ENCODE data around the gene ACSL6.

- TF ChIP-seq, protein P1, sequence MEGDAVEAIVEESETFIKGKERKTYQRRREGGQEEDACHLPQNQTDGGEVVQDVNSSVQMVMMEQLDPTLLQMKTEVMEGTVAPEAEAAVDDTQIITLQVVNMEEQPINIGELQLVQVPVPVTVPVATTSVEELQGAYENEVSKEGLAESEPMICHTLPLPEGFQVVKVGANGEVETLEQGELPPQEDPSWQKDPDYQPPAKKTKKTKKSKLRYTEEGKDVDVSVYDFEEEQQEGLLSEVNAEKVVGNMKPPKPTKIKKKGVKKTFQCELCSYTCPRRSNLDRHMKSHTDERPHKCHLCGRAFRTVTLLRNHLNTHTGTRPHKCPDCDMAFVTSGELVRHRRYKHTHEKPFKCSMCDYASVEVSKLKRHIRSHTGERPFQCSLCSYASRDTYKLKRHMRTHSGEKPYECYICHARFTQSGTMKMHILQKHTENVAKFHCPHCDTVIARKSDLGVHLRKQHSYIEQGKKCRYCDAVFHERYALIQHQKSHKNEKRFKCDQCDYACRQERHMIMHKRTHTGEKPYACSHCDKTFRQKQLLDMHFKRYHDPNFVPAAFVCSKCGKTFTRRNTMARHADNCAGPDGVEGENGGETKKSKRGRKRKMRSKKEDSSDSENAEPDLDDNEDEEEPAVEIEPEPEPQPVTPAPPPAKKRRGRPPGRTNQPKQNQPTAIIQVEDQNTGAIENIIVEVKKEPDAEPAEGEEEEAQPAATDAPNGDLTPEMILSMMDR (IDR thresholded peaks at IDR 0.05), result no peak
- no peak for TF ChIP-seq RAD21 (conservative IDR thresholded peaks at IDR 0.05 in 1 of 2, IDR thresholded peaks at IDR 0.05 in 1 of 2)
- TF ChIP-seq CHD2 (IDR thresholded peaks at IDR 0.05; ENCODE audit: low read length, partially characterized antibody), result no peak
- TF ChIP-seq CEBPB (IDR thresholded peaks at IDR 0.05), result no peak
- no peak for TF ChIP-seq MAFK (IDR thresholded peaks at IDR 0.05; ENCODE audit: partially characterized antibody)
- TF ChIP-seq, protein P2, sequence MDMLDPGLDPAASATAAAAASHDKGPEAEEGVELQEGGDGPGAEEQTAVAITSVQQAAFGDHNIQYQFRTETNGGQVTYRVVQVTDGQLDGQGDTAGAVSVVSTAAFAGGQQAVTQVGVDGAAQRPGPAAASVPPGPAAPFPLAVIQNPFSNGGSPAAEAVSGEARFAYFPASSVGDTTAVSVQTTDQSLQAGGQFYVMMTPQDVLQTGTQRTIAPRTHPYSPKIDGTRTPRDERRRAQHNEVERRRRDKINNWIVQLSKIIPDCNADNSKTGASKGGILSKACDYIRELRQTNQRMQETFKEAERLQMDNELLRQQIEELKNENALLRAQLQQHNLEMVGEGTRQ (IDR thresholded peaks at IDR 0.05), result no peak
- no peak for TF ChIP-seq POLR2A (IDR thresholded peaks at IDR 0.05; ENCODE audit: low read length)
- no peak for TF ChIP-seq CHD4 (IDR thresholded peaks at IDR 0.05; ENCODE audit: borderline replicate concordance)
- TF ChIP-seq EP300 (IDR thresholded peaks at IDR 0.05), result no peak
- TF ChIP-seq NFE2L2 (conservative IDR thresholded peaks at IDR 0.05; ENCODE audit: low read length), result no peak
Observed at GRCh38 chr5:131906668-131907067, 104.8 kb downstream of the ACSL6 start.
